GM18951 (cell line): ENCODE measurements around the gene SH3RF3.

Source experiments
- POLR2A ChIP-seq: IDR thresholded peaks from 4 replicates; pipeline ENCODE4 v1.6.1; 2011; ENCODE audit warnings: mild to moderate bottlenecking; ENCODE audit not compliant: insufficient read length, insufficient read depth; ENCODE audit errors: extremely low read depth
- in situ Hi-C: fragments of 300-500 bp; cut with MboI; formaldehyde crosslinking; loops from one replicate; pipeline ENCODE4 v1.12.0; 2022; ENCODE audit warnings: low sequenced_read_pairs, mixed read lengths, inconsistent platforms; ENCODE audit not compliant: unreplicated experiment

Gene SH3RF3

GRCh38 chr2:109295070-109295780 lies 166.2 kb downstream of the SH3RF3 start:
- no peak for TF ChIP-seq POLR2A
- in situ Hi-C loops = no loop called here

DNA sequence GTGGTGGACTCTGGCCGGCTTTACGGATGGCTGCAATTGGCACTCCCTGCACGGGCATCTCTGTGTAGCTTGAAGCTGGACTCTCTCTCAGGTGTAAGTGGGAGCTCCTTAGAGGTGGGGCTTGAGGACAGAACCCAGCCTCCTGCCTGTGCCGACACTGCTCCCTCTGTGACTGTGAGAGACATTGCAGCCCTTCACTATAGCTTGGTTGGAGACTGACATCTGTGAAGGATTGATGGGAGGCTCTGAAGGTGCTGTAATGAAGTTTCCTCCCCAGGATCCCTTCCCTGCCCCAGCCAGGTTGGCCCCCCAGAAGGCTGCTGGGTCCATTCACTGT lies 166.7 kb downstream of the SH3RF3 start:
- in situ Hi-C loops = no loop called here
- no peak for TF ChIP-seq POLR2A

GRCh38 chr2:109297566-109298490 lies 168.8 kb downstream of the SH3RF3 start:
- TF ChIP-seq POLR2A = no peak
- in situ Hi-C loops = no loop called here

DNA sequence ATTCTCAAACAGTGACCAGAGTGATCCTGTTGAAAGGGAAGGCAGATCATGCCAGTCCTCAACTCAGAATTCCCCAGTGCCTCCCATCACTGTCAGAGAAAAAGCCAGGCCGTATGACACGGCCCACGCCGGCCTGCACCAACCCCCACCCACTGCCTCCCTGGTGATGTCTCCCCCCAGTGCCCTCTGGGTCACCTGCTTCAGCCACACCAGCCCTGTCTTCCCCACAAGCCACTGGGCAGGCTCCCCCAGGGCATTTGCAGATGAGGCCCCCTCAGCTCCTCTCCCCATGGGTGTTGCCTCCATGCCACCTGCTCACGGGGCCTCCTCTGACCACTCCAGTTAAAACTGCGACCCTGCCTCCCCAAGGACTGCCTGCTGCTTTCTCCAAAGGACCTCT lies 169.8 kb downstream of the SH3RF3 start:
- in situ Hi-C loops = no loop called here
- TF ChIP-seq POLR2A = no peak

DNA sequence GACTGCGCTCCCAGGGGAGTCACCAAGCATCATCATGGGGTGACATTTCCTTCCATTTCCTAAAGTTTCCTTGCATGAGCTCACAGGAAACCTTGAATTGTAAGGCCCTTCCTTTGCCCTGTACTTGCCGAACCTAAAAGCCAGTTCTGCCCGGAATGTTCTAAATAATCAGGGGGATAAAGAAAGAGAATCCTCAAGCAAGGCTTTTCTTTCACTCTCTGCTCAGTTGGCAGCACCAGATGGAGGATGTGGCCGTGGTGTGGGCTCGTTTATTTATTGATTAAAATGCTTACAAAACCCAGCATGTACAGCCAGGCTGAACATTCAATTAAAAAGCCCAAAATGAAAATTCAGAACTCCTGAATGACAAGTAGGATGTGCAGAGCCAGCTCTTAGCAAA lies 170.5 kb downstream of the SH3RF3 start:
- in situ Hi-C loops = no loop called here

GRCh38 chr2:109300582-109300981 lies 171.6 kb downstream of the SH3RF3 start:
- TF ChIP-seq POLR2A = no peak
- in situ Hi-C loops = no loop called here

More for the DNA sequence above, 170.5 kb downstream of the SH3RF3 start:
- TF ChIP-seq POLR2A = no peak

GRCh38 chr2:109301746-109302145 lies 172.7 kb downstream of the SH3RF3 start:
- in situ Hi-C loops = no loop called here
- no peak for TF ChIP-seq POLR2A

DNA sequence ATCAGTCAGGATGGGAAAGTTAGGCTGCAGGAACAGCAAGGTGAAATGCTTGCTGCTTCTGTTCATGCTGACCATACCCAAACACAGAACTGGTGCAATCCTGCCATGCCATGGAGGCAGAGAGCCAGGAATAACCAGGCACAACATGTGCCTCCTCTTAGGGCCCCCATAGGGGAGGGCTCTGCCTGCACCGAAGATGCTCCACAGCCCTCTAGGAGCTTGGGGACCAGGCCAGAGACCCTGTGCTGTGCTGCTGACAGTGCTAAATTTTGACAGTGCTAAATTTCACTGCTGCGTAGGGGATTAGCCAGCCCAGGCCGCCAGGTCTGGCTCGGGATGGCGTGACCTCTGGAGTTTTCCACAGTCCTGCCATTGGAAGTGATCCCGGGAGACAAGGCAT lies 173.3 kb downstream of the SH3RF3 start:
- in situ Hi-C loops = no loop called here
- no peak for TF ChIP-seq POLR2A

DNA sequence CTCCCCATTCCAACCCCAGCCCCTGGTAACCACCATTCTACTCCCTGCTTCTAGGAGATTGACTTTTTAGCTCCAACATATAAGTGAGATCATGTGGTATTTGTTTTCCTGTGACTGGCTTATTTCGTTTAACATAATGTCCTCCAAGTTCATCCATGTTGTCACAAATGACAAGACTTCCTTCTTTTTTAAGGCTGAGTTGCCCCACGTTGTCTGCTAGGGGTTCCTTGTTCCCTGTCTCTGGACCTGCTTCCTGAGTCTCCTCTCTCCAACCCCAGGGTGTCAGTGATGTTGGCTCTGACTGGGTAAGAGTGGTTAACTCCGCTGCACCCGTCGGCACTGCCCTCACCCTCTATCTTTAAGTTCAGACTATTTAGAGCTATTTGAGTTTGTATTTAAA lies 175.2 kb downstream of the SH3RF3 start:
- in situ Hi-C loops = no loop called here
- TF ChIP-seq POLR2A = no peak

DNA sequence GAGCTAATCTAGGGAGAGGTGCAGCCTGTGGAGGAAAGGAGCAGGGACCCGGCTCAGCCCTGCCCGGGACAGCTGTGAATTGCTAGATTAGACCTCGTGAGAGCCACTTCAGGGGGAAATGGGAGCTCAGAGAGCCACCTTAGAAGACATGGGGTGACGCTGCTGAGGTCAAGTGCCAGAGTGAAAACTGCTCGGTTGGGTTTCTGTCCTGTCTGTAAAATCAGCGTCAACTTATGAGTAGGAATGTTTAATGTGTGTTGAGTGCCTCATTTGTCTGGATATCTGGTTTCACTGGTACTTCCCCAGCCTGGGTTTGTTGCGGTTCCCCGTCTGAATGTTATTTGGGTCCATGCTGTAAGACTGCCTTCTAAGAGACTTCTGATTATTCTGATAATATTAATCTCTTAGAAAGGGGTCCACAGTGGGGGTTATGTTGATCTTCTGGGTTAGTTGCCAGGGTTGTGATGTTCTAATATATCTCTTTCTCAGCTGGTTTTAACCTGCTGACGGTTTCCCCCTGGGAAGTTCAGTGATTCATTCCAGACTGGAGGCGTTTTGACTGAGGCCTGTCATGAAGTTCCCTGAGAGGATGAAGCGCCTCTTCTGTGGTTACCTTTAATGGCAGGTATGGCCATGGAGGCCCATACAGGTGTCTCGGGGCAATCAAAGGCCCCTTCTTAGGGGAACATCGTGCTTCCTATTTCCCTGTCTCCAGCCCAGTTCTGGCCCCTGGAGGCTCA lies 175.9 kb downstream of the SH3RF3 start:
- TF ChIP-seq POLR2A = no peak
- in situ Hi-C loops = no loop called here

GRCh38 chr2:109305490-109306167 lies 176.6 kb downstream of the SH3RF3 start:
- in situ Hi-C loops = no loop called here
- TF ChIP-seq POLR2A = no peak

DNA sequence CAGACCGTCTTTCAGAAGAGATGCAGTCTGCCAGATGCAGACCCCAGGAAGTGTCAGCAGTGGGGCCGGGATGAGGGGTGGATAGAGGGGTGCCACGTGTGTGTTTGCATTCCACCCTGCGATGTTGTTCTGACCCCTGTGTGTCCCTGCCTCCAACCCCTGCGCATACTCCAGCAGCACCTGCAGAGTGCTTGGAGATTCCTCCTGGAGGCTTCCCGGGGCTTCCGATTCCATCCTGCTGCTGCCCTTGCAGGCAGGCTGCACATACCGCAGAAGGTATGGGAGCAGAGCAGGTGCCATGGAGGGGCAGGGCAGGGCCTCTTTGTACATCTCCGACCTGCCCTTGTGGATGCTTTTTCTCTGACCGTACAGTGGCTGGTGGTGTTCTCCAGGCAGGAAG lies 177.2 kb downstream of the SH3RF3 start:
- no peak for TF ChIP-seq POLR2A
- in situ Hi-C loops = no loop called here

DNA sequence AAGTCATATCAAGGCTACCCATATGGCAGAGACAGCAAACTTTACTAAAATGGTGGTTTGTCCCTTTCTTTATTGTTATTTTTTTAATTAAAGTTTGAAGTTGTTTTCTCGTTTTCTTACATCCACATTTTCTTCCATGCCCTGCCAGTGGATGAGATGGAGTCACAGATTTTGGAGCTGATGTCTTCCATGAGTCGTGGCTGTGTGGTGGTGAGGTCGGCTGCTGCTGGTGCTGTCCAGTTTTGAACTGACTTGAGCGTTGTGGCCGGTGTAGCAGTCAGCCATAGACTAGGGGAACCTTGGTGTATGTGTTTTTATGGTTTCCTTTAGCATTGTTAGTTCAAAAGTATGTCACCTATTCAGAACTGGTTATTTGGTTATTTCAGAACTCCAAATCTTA lies 182.8 kb downstream of the SH3RF3 start:
- in situ Hi-C loops = no loop called here
- TF ChIP-seq POLR2A = no peak
